Activated CD4-positive, alpha-beta T cell treated with anti-CD3 and anti-CD28 coated beads, Interleukin-2, amount 50 U/mL, for 4 hours (primary cell): Measurements from ENCODE around the gene NEURL1.

Source experiments
- DNase-seq, 2 experiments: peaks; one replicate each; pipeline ENCODE4 v3.0.0-alpha.2; 2020

Gene NEURL1

DNA sequence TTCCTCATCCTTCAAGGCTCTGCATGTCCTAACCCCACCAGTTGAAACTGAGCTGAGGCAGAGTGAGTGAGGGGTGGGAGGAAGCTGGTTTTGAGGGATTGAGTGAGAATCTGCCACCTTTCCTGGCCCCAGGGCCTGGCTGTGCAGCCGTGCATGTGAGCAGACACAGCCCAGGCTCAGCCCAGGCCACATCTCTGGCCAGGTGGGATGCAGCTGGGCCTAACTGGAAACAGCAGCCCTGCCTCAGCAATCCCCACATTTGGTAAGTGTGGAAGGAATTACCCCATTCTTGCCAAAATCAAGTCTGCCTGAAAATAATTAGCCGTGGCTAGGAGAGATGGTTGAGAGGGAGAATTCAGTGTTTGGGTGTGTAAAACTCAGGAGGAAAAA lies 116.6 kb downstream of the NEURL1 start:
- no peak for DNase-seq

DNA sequence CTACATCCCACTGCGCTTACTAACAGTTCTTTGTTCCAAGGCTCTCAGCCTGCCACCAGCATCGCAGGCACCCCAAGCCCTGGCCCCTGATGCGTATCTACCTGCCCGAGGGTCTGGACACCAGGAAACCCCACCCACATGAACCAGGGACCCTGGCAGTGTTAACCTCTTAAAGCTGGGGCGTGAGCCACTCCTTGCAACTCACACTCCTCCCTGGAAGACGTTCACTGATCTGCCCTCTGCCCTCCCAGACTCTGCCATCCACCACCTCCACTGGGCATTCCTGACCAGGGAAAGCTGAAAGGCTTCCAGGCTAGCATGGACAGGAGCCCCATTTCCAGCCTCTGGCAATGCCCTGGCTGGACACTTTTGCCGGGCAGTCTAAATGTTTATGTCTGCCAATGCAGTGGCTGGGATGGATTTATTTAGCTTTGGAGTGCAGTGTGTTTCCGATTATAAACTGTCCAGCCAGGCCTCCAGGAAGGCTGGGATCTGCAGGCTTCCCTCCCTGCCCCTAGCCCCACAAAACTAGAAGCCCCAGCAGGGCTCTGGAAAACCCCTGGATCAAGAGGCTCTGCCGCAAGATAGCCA lies 117.5 kb downstream of the NEURL1 start:
- DNase-seq: no peak

- DNase-seq: no peak
These were observed 119.2 kb downstream of the NEURL1 start for GRCh38 chr10:103612462-103613365.

- no peak for DNase-seq
These were observed 120.1 kb downstream of the NEURL1 start for GRCh38 chr10:103613616-103614015.

GRCh38 chr10:103614306-103615158 lies 121.0 kb downstream of the NEURL1 start:
- DNase-seq: no peak

DNA sequence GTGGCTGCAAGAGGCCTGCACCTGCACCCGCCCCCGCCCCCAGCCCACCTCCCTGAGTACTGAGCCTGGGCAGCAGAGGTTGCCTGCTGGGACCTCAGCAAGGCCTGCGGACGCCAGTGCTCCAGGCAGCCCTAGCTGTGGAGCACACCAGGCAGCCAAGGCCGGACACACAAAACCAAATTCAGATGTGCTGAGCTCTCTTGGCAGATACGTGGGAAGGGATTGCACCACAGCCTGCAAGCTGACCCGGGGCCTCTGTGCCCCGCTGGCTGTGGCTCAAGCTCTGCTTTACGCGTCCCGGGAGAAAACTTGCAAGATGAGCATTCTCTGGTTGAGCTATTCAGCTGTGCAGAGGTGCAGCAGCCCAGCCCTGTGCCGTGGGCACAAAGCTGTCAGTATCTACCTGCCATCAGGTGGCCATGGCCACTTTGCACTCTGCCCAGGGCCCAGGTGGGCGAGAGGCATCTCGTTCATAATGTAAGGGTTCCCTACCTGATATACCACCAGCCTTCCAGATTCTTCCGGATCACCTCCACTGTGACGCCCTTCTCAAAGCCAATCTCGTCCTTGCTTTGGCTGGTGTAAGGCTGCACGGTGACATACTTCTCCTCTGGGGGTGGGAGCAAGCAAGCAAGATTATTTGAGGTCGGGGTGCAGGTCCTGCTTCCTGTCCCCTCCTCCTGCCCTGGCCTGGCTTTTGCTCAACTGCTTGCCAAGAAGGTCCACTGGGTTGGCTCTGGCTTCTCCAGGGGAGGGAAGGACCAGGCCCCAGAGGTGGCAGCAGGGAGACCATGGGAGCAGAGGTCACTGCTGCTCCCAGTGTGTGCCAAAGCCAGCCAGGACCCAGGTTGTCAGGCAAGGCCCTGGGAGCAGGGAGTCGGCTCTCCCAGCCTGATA lies 123.4 kb downstream of the NEURL1 start:
- no peak for DNase-seq

DNA sequence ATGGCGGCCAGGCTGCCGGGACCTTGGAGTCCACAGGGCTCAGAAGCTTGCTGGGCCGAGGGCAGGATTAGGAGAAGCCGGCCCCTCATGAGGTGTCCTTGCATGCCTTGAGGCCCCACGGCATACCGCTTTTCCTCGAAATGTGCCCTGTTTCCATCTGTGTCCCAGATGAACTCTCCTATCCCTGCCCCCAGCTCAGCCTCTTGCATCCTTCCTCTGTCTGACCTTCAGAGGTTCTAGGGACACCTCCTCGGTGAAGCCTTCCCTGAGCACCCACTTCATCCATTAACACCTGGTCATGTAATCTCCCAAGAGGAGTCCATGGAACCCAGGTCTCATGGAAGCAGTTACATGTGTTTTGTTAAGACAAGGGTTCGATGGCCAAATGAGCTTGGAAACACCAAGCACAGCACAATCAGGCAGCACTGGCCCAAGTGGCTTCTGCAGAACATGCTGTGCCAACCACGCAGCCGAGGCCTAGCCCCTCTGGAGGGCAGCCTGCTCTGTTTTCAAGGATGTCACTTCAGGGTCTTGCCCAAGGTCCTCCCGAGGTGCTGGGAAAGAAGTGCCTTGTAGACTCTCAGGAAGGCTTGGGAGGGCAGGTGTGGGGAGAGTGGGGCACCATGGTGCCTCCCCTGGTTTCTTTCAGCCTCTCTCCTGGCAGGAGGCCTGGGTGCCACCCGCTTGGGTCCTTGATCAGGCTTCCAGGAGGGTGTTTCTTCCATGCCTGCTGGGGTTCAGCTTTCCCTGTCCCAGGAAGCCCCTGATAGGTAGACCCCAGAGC lies 124.3 kb downstream of the NEURL1 start:
- no peak for DNase-seq

DNA sequence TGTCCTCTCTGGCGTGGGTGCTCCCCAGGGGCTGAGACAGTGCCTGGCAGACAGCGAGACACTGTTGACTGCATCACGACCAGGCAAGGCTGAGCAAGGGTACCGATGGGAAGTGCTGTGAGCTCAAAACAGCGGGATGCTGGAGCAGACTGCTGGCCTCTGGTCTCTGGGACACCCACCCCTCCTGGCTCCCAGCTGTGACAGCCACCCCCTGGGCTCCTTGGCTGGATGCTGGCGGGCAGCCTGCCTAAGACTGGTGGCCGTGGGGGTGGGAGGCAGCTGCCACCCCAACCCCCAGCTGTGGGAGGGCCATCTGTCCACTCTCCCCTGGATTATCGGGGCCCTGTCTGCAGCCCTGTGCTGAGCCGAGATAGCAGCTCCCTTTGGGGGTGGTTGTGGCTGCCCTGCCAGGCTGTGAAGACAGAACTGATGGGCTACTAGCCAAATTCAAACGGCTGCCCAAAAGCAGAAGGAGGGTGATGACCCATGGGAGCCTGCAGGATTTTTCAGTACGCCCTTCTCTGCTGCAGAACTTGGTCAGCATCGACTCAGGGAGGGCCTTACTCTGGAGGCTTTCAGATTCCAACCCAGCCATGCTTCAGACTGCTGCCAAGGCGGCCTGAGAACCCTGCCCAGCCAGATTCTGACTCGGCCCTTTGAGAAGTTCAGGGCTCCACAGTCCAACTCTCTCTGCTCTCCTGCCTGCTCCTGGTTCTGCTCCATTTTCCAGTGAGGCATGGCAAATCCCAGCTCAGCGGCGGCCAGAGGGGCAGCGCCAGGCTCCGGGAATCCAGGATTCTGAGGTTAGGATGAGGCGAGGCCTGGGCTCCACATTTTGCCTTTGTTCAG lies 125.3 kb downstream of the NEURL1 start:
- no peak for DNase-seq

- no peak for DNase-seq
These were observed 126.2 kb downstream of the NEURL1 start for GRCh38 chr10:103619424-103620351.

- no peak for DNase-seq
These were observed 126.8 kb downstream of the NEURL1 start for GRCh38 chr10:103620352-103620740.

DNA sequence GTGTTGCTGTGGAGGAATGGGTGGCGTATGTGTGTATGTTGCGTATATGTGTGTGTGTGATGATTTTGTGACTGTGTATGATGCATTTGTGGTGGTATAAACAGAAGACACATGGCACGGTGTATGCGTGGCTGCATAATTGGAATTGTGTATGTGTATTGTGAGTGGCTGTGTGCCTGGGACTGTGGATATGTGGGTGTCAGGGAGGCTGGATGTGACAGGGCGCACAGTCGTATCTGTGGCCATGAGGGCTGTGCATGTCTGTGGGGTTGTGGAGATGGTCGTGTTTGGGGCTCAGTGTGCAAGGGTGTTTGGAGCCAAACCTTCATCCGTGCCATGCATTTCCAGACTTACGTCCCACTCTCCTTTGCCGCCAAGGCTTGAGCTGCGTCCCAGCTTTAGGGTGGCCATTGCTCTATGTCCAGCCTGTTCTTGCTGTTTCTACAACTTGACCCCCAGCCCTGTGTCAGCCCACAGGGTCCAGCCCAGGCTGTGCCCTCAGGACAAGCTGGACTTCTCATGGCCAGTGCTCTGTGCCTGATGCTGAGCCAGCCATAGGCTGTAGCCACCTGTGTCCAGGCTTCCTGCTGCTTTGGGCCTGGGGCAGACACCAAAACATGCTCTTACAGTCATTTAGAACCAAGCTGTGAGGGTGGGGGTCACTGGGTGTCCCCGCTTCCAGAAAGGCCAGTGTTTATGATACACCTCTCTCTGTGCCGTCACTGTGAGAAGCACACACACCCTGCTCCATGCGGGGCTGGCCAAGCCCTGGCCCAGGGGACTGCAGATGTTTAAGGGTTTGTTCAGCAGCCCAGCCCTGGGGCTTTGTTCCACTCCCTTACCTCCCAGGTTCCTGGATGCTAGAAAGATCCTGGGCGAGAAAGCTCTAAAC lies 127.6 kb downstream of the NEURL1 start:
- DNase-seq: no peak

- no peak for DNase-seq
These were observed 128.2 kb downstream of the NEURL1 start for GRCh38 chr10:103621783-103622125.

- no peak for DNase-seq
These were observed 128.8 kb downstream of the NEURL1 start for GRCh38 chr10:103622286-103622685.

DNA sequence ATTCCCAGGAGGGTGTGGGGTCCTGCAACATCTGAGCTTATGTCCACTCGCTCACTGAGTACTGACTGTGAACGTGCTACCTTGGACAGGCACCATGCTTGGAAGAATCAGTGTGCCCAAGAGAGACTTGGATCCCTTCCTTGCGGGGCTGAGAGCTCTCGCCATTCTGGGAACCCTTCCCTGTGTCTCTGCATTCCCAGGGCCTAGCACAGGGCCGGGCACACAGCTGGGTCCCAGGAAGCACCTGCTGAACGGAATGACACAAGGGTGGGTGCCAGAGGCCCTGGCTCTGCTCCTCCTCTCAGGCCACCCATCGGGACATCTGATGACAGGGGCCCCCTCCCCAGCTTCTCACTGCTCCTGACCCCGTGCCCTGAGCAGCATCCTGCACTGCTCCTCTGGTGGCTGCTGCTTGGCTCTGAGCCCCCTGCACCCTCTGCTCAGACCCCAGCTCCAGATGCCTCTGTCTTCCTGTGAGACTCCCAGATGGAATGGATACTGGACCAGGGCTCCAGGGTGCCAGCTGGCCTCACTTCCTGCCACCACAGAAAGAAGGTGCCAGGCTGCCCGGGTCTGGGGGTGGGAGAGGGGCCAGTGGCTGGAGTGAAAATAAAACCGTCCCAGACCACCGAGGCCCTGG lies 129.6 kb downstream of the NEURL1 start:
- DNase-seq: no peak

GRCh38 chr10:103626178-103626577 lies 132.7 kb downstream of the NEURL1 start:
- no peak for DNase-seq

DNA sequence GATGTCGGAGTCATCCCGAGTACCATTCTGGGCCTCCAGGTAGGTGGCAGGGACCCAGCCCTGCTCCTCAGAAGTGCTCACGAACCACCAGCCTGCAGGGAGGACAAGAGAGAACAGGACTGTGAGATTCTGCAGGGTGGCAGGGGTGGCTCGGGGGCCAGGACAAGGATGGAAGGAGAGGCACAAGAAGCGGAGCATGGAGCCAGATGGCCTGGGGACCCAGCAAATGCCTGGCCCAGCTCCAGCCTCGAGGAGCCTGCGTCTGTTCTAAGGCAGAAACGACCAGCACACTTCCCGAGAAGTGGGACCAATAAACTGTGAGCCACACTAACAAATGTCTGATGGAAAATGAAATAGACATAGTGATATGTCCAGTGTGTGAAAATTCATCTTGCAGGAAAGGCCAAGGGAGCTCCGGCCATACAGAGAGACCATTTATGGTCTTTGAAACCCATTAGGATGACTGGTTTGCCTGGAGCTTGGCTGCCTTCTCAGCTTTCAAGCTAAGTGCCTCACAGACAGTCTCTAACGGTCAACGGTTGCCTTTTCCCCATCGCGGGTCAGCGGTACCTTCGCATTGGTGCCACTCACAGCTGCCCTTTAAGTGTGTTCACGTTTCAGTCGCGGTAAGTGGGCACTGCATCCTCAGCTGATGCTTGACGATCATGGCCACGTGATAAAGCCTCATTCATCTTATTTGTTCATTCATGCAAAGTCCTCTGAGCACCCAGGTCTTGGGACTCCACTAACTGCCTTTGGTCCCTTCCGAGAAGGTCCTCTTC lies 133.8 kb downstream of the NEURL1 start:
- DNase-seq: no peak

DNA sequence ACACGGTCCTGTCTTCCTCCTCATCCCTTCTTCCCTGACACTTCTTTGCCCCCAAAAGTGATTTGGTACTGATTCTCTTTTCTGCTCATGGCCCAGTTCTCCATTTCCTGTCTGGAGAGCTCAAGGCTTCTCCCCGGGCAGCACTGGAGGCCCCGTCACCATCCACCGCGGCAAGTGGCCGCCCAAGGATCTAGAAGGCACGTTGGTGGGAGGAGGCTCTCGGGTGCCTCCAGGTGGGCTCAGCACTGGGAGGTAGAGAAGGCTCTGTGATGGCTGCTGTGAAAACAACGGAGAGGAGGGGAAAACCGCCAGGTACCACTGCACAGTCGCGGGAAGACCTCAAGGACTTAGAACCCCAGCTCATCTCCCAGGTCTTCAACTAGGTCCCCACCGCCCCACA lies 134.4 kb downstream of the NEURL1 start:
- DNase-seq: no peak
